A673 (cell line): ENCODE results near the gene GRPEL2.

Source experiments
- EZH2 ChIP-seq: fragments of 200-600 bp; sonication (generic); IDR thresholded peaks from 2 replicates; pipeline ENCODE4 v1.6.1; 2017; ENCODE audit warnings: borderline replicate concordance, low read depth, mild to moderate bottlenecking, mixed read lengths, antibody characterized with exemption, low read length; ENCODE audit not compliant: poor library complexity, severe bottlenecking
- TF ChIP-seq, protein P1 (sequence below): fragments of 300-800, 200-600 bp; sonication (generic); conservative IDR thresholded peaks from 2 replicates; pipeline ENCODE4 v1.5.1; 2017; ENCODE audit warnings: low read depth, mild to moderate bottlenecking, antibody characterized with exemption, low read length, moderate library complexity, mixed read lengths

DNA sequence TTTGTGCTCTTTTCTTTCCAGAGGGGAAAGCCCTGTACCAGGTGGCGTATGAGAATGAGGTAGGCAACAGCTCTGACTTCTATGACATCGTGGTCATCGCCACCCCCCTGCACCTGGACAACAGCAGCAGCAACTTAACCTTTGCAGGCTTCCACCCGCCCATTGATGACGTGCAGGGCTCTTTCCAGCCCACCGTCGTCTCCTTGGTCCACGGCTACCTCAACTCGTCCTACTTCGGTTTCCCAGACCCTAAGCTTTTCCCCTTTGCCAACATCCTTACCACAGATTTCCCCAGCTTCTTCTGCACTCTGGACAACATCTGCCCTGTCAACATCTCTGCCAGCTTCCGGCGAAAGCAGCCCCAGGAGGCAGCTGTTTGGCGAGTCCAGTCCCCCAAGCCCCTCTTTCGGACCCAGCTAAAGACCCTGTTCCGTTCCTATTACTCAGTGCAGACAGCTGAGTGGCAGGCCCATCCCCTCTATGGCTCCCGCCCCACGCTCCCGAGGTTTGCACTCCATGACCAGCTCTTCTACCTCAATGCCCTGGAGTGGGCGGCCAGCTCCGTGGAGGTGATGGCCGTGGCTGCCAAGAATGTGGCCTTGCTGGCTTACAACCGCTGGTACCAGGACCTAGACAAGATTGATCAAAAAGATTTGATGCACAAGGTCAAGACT, 22.8 kb downstream of the GRPEL2 start:
- TF ChIP-seq, protein P1, sequence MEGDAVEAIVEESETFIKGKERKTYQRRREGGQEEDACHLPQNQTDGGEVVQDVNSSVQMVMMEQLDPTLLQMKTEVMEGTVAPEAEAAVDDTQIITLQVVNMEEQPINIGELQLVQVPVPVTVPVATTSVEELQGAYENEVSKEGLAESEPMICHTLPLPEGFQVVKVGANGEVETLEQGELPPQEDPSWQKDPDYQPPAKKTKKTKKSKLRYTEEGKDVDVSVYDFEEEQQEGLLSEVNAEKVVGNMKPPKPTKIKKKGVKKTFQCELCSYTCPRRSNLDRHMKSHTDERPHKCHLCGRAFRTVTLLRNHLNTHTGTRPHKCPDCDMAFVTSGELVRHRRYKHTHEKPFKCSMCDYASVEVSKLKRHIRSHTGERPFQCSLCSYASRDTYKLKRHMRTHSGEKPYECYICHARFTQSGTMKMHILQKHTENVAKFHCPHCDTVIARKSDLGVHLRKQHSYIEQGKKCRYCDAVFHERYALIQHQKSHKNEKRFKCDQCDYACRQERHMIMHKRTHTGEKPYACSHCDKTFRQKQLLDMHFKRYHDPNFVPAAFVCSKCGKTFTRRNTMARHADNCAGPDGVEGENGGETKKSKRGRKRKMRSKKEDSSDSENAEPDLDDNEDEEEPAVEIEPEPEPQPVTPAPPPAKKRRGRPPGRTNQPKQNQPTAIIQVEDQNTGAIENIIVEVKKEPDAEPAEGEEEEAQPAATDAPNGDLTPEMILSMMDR, result no peak
- no peak for TF ChIP-seq EZH2
